Panc1 (cell line): ENCODE data around the gene BOC. TPM values are rescaled to one million over a fixed set of nuclear protein-coding genes. Genes with fewer than 3 reads are reported as not detected.

Source experiments
- ATAC-seq: fragments of 200-7000 bp; cut with Tn5 transposase; 2 replicates; pipeline ENCODE4 v1.9.1; 2020; ENCODE audit warnings: mild to moderate bottlenecking, moderate library complexity
- BruUV-seq: library from RNA; stranded (reverse); fragments of 400-500 nt; replicated peaks from 2 replicates; lab custom pipeline; 2021; lab: Mats Ljungman, UMichigan
- CTCF ChIA-PET: fragments of 300-600 bp; sonication (Branson Sonifier 250); formaldehyde crosslinking; loops from one replicate; lab custom pipeline; 2022; ENCODE audit warnings: antibody characterized with exemption; lab: Charles Lee
- POLR2A ChIA-PET: fragments of 300-600 bp; sonication (Branson Sonifier 250); formaldehyde crosslinking; loops from one replicate; lab custom pipeline; 2022; ENCODE audit warnings: antibody characterized with exemption; lab: Charles Lee
- DNase-seq: peaks from one replicate; pipeline ENCODE4 v3.0.0-alpha.2; 2010; ENCODE audit warnings: low read depth, low spot score
- H3K27ac ChIP-seq: 2 replicates; pipeline ENCODE4 v1.5.1; 2011; ENCODE audit warnings: mild to moderate bottlenecking, low read length, inconsistent platforms
- H3K27me3 ChIP-seq: fragments of 200-500 bp; sonication (Bioruptor generic); 2 replicates; pipeline ENCODE4 v1.6.0; 2014; ENCODE audit warnings: low read length, inconsistent platforms; ENCODE audit not compliant: control insufficient read depth, insufficient read depth
- H3K36me3 ChIP-seq: fragments of 200-500 bp; sonication (Bioruptor generic); 2 replicates; pipeline ENCODE4 v1.5.1; 2014; ENCODE audit warnings: inconsistent platforms, mild to moderate bottlenecking, low read length, moderate library complexity; ENCODE audit not compliant: control insufficient read depth, insufficient read depth
- H3K4me1 ChIP-seq: 2 replicates; pipeline ENCODE4 v1.5.1; 2011; ENCODE audit warnings: inconsistent platforms, mild to moderate bottlenecking, low read length, moderate library complexity; ENCODE audit not compliant: control insufficient read depth, insufficient read depth
- H3K4me3 ChIP-seq, 2 experiments: 2 replicates each; pipeline ENCODE4 v1.5.1; 2011 to 2012; ENCODE audit warnings: low read depth in 2 of 2, low read length in 2 of 2, mild to moderate bottlenecking in 2 of 2, inconsistent platforms in 1 of 2, moderate library complexity in 1 of 2
- H3K9me3 ChIP-seq: fragments of 200-500 bp; sonication (Bioruptor generic); 2 replicates; pipeline ENCODE4 v1.5.1; 2014; ENCODE audit warnings: low read depth, mild to moderate bottlenecking, inconsistent platforms, low read length, moderate library complexity; ENCODE audit not compliant: control insufficient read depth, insufficient read depth
- POLR2AphosphoS5 ChIP-seq: IDR thresholded peaks from 2 replicates; pipeline ENCODE4 v1.6.1; 2012; ENCODE audit warnings: mild to moderate bottlenecking, low read depth, low read length, moderate library complexity
- REST ChIP-seq, 2 experiments: IDR thresholded peaks; 2 replicates each; pipeline ENCODE4 v1.6.1; 2011 to 2012; ENCODE audit warnings: low read depth in 2 of 2, control low read depth in 1 of 2, low read length in 1 of 2, mild to moderate bottlenecking in 1 of 2, moderate library complexity in 1 of 2; ENCODE audit not compliant: insufficient read depth in 1 of 2
- SIN3A ChIP-seq: IDR thresholded peaks from 2 replicates; pipeline ENCODE4 v1.6.1; 2012; ENCODE audit warnings: low read depth, mild to moderate bottlenecking, low read length, moderate library complexity, borderline replicate concordance; ENCODE audit not compliant: insufficient read depth
- TCF7L2 ChIP-seq: IDR thresholded peaks from 2 replicates; pipeline ENCODE4 v1.6.1; 2011; ENCODE audit warnings: mild to moderate bottlenecking, low read depth, low read length, inconsistent platforms
- in situ Hi-C: cut with HindIII; loops from 2 replicates; pipeline ENCODE4 v1.10.0; 2016; ENCODE audit warnings: low sequenced_read_pairs, low pct_unique_long_range_greater_than_20kb
- intact Hi-C: fragments of 100-400 bp; cut with micrococcal nuclease; formaldehyde crosslinking; loops from one replicate; pipeline ENCODE4 v1.10.0; 2022; ENCODE audit not compliant: unreplicated experiment
- total RNA-seq: library from RNA; stranded (reverse); gene quantifications from one replicate; pipeline ENCODE4 v1.2.1, GENCODE V29; 2021; ENCODE audit not compliant: unreplicated experiment
- TF ChIP-seq, protein P1 (sequence below): fragments of 450-650 bp; IDR thresholded peaks from 2 replicates; pipeline ENCODE4 v1.5.1; 2017; ENCODE audit warnings: mild to moderate bottlenecking

The BOC gene
- total RNA-seq, 1 experiment from 2014 or later = 0.33 TPM

- POLR2A ChIA-PET = no interaction called here
Measured at GRCh38 chr3:113233497-113233896, 22.1 kb downstream of the BOC start.

DNA sequence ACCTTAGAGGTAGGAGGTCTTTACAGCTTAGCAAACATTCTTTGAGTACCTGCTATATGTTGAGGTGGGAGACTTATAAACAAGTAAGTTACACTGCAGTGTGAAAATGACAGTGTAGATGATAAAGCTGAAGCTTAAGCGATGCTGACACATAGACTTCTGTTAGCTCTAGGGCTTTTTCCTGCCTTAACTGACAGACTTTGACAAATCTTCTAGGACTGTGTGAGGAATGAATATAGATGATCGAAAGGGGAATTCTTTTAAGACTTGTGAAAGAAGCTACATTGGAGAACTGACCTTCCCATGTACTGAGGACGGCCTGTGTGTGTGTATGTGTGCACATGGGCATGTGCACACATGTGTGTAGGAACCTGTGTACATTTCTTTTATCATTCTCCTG lies 22.7 kb downstream of the BOC start:
- intact Hi-C loops (no loop called here), in situ Hi-C loops (no loop called here)
- ChIA-PET POLR2A (interaction anchor here (0.6 kb wide), 1 partner anchor 210 kb away, joined by 8 read pairs; no protein-coding TSS in a partner anchor), CTCF (no interaction called here)
- ATAC-seq = no peak
- H3K27ac ChIP-seq = no peak overlapping the region
- peaks cover 10% of the 10 kb centered on the region for H3K4me1 ChIP-seq
- no peaks in the 10 kb centered on the region; the same call in 1 of the 2 replicates for H3K27me3 ChIP-seq
- BruUV-seq = no TSS peak
- H3K4me3 ChIP-seq = no peak overlapping the region
- no peaks in the 10 kb centered on the region for H3K36me3 ChIP-seq
- no peak for TF ChIP-seq REST (IDR thresholded peaks at IDR 0.05; ENCODE audit: insufficient read depth in 1 of 2, low read depth in 2 of 2, low read length in 1 of 2)
- no peak for TF ChIP-seq POLR2AphosphoS5
- TF ChIP-seq, protein P1, sequence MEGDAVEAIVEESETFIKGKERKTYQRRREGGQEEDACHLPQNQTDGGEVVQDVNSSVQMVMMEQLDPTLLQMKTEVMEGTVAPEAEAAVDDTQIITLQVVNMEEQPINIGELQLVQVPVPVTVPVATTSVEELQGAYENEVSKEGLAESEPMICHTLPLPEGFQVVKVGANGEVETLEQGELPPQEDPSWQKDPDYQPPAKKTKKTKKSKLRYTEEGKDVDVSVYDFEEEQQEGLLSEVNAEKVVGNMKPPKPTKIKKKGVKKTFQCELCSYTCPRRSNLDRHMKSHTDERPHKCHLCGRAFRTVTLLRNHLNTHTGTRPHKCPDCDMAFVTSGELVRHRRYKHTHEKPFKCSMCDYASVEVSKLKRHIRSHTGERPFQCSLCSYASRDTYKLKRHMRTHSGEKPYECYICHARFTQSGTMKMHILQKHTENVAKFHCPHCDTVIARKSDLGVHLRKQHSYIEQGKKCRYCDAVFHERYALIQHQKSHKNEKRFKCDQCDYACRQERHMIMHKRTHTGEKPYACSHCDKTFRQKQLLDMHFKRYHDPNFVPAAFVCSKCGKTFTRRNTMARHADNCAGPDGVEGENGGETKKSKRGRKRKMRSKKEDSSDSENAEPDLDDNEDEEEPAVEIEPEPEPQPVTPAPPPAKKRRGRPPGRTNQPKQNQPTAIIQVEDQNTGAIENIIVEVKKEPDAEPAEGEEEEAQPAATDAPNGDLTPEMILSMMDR = no peak
- no peak for TF ChIP-seq SIN3A
- DNase-seq = no peak
- no peaks in the 10 kb centered on the region for H3K9me3 ChIP-seq

More at GRCh38 chr3:113233497-113233896, 22.1 kb downstream of the BOC start:
- Histone ChIP-seq H3K27me3 (no peaks in the 10 kb centered on the region; the same call in 1 of the 2 replicates), H3K9me3 (no peaks in the 10 kb centered on the region), H3K36me3 (no peaks in the 10 kb centered on the region), H3K4me1 (peaks cover 10% of the 10 kb centered on the region), H3K27ac (no peak overlapping the region), H3K4me3 (no peak overlapping the region)
- ATAC-seq (no peak), DNase-seq (no peak)
- in situ Hi-C loops = no loop called here
- intact Hi-C loops = no loop called here
- CTCF ChIA-PET = no interaction called here
- BruUV-seq = no TSS peak
- no peak for TF ChIP-seq SIN3A
- no peak for TF ChIP-seq REST (IDR thresholded peaks at IDR 0.05; ENCODE audit: insufficient read depth in 1 of 2, low read depth in 2 of 2, low read length in 1 of 2)
- TF ChIP-seq TCF7L2 = no peak
- TF ChIP-seq POLR2AphosphoS5 = no peak
- TF ChIP-seq, protein P1 = no peak
